ENCODE data around the gene KHSRP. TPM values are rescaled to one million over a fixed set of nuclear protein-coding genes. Genes with fewer than 3 reads are reported as not detected.

KHSRP gene, protein sequence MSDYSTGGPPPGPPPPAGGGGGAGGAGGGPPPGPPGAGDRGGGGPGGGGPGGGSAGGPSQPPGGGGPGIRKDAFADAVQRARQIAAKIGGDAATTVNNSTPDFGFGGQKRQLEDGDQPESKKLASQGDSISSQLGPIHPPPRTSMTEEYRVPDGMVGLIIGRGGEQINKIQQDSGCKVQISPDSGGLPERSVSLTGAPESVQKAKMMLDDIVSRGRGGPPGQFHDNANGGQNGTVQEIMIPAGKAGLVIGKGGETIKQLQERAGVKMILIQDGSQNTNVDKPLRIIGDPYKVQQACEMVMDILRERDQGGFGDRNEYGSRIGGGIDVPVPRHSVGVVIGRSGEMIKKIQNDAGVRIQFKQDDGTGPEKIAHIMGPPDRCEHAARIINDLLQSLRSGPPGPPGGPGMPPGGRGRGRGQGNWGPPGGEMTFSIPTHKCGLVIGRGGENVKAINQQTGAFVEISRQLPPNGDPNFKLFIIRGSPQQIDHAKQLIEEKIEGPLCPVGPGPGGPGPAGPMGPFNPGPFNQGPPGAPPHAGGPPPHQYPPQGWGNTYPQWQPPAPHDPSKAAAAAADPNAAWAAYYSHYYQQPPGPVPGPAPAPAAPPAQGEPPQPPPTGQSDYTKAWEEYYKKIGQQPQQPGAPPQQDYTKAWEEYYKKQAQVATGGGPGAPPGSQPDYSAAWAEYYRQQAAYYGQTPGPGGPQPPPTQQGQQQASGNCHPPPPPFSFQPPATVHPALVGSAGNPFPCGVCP
- total RNA-seq, result 120 and 172 TPM in 2 replicates

DNA sequence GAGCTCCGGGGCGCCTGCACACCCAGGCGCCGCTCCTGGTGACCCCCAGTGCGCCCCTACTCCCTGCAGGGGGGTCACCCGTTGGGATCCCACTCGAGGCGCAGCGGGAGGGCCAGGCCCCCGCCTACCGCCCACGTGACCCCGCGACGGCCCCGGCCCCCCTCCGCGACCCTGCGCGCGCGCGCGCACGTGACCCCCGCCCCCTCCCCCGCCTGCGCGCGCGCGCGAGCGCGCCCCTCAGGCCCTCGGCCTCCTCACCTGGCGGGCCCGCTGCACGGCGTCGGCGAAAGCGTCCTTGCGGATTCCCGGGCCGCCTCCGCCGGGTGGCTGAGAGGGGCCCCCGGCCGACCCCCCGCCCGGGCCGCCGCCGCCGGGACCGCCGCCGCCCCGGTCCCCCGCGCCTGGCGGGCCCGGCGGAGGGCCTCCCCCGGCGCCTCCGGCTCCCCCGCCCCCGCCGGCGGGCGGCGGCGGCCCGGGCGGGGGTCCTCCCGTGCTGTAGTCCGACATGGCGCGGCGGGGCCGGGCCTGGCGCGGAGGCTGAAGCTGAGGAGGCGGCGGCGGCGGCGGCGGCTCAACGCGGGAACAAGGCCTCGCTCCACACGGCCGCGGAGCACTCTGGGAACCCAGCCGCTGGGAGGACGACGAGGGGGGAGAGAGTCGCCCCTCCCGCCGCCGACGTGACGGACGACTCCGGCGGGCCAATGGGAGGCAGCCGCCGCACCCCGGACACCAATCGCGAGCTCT lies at the start of gene KHSRP:
KHSRP (minus strand) TSS at position 617 of the 744 bp plus-strand sequence; CDS start at position 507, 110 bp downstream.

DNA sequence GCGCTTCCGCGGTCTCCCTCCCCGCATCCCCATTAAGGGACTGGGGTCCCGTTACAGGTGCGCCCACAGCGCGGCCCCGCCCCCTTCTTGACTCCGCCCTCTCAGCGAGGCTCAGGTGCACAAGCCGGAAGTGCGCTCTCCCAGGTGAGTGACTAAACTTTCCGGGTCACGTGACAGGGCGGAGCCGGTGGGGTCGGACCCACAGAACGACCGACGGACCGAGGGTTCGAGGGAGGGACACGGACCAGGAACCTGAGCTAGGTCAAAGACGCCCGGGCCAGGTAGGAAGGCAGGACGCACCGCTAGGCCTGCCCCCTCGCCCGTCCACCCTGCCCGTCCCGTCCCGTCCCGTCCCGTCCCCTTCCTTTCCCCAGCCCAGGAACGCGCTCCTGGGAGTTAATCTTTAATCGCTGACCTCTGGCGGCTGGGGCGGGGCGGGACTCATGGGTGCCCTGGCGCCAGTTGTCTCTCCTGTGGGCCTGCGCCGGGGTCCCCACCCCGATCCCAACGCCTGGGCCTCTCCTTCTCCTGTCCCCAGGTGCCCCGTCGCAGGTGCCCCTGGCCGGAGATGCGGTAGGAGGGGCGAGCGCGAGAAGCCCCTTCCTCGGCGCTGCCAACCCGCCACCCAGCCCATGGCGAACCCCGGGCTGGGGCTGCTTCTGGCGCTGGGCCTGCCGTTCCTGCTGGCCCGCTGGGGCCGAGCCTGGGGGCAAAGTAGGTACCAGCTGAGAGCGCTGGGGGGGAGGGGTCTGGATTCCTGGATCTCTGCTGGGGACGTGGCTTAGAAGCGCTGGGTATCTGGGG lies 39.7 kb upstream of the KHSRP start, which contains the start of gene CRB3:
CRB3 (plus strand) TSS at position 202 of the 804 bp plus-strand sequence; CDS start at position 633, 431 bp downstream.

DNA sequence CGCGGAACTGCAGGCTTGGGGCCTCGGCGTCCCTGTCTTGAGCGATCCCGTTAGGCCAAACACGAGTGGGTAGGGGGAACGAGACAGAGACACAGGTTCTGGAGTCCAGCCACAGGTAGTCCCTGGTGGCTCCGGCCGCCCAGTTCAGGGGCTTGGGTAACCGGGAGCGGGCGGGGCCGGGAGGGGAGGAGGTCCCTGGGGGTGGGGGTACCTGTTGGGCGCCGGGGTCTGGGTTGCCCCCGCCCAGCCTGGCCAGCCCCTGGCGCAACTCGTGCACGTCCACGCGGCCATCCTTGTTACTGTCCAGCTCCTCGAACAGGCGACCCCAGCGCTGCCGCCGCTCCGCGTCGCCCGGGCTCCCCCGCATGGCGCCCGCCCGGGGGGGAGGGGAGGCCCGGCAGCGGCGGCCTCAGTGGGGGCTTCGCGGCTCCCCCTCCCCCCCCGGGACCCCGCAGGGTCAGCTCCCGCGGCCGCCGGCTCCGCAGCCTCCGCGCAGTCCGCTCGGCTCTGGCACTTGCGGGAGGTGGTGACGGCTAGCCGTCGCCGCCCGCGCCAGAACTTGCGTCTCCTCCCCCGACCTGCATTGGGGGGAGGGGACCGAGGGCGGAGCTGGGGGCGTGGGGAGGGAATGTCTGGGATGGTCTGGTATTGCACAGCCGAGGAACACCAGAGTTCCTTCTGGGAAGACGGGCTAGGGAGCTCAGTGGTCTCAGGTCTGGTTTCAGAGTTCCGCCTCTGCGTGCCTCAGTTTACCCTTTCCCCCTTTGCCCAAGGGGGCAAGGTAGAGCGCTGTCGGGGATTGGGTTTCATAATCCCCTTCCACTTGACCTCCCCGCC lies 34.9 kb upstream of the KHSRP start, which contains the start of gene SLC25A23:
SLC25A23 (minus strand) TSS at position 531 of the 837 bp plus-strand sequence; CDS start at position 367, 164 bp downstream.

DNA sequence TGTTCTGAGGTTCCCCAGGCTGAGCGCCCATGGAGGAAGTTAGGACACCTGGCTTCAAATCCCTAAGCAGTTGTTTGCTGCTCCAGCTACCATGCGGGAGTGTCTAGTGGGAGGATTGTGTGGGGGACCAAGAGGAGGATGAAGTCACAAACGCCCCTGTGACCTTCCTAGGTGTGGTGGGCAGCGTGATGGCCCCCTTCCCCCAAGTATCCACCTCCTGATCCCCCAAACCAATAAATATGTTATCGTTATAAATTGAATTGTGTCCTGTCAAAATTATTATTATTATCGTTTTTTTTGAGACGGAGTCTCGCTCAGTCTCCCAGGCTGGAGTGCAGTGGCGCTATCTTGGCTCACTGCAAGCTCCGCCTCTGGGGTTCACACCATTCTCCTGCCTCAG lies 9.1 kb upstream of the KHSRP start, which contains the start of gene SLC25A41:
SLC25A41 (minus strand) TSS at position 101 of the 400 bp plus-strand sequence; CDS start at position 31, 70 bp downstream.

DNA sequence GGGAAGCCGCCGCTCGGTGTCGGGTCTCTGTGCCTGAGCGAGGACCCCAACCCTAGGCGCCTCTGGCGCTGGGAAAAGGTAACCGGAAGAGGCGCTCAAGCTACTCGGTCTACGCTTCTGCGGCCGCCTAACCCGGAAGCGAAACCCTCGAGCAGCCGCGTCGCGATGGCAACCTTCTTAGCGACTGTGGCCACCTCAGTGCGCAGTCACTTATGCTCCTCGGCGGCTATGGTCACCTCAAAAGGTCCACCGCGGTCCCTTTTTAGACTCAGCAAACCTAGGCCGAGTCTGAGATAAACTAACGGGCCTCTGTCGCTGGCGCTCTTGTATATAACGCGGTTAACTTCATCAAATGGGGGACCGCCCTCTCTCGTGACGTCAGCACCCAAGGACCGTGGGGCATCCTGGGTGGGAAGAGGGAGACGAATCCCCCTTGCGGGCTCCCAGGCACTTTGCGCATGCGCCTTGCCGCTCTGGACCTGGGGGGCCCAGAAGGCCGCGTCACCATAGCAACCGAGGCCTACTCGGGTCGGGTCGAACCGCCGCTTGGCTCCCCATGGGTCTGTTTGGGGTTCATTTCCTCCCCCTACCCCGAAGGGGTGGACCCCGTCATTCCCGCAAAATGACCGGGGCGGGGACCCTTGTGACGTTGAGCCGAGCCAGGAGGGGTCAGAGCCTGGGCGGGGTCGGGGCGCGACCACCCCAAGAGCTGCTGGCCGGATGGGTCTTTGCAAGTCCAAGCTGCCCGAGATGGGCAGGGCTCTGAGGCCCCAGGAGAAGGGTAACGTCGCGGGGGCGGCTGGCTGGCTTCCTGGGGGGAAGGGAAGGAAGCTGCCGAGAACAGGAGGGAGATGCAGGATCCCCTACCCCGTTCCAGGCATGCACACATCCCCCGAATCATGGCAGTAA lies 31.3 kb downstream of the KHSRP start, which contains the start of gene GTF2F1:
GTF2F1 (minus strand) TSS at position 91 of the 909 bp plus-strand sequence. CDS start 169 bp downstream, outside the sequence.

DNA sequence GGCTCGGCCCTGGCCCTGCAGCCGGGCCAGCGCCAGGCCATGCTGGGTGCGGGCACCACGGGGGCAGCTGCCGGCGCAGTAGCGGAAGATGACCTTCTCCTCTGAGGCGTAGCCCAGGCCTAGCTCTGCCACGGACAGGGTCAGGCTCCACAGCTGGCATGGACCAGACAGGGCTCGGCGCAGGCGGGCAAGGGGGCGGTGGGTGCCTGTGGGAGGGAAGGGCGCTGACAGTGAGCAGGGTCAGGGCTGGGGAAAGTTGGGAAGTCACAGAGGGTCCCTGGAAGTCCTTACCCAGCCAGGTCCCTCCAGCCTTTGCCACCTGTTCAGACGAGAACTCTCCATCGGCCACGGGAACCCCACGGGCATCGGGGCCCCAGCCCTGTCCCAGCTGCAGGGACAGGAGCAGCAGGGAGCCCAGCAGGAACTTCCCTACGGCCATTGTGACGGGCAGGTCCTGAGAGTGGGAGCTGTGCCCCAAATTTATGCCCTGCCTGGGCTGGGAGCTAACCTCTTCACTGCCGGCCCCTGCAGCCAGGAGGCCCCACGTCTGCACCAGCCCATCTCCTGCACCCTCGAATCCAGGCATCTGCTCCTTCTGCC lies 49.1 kb downstream of the KHSRP start, which contains the start of gene PSPN:
PSPN (minus strand) TSS at position 523 of the 600 bp plus-strand sequence; CDS start at position 439, 84 bp downstream.

DNA sequence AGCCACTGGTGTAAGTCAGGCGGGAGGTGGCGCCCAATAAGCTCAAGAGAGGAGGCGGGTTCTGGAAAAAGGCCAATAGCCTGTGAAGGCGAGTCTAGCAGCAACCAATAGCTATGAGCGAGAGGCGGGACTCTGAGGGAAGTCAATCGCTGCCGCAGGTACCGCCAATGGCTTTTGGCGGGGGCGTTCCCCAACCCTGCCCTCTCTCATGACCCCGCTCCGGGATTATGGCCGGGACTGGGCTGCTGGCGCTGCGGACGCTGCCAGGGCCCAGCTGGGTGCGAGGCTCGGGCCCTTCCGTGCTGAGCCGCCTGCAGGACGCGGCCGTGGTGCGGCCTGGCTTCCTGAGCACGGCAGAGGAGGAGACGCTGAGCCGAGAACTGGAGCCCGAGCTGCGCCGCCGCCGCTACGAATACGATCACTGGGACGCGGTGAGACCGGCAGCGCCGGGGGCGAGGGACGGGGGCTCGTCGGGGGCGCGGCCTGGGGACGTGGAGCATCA lies 52.0 kb downstream of the KHSRP start, which contains the start of gene ALKBH7:
ALKBH7 (plus strand) TSS at position 201 of the 502 bp plus-strand sequence; CDS start at position 228, 27 bp downstream.

Other genes starting within 250 kb of the KHSRP start
- gene MLLT1, start 144.8 kb downstream of the KHSRP start, total RNA-seq, result 15.7 and 20.3 TPM in 2 replicates
- not detected in 2 replicates for gene ACER1, start 91.2 kb downstream of the KHSRP start, total RNA-seq
- 131 and 155 TPM in 2 replicates for gene CLPP, start 63.3 kb downstream of the KHSRP start, total RNA-seq
- gene ALKBH7, start 52.0 kb downstream of the KHSRP start, total RNA-seq, result 37.8 and 64.3 TPM in 2 replicates
- gene PSPN, start 48.9 kb downstream of the KHSRP start, total RNA-seq, result 0.19 and 1.4 TPM in 2 replicates
- gene GTF2F1, start 31.6 kb downstream of the KHSRP start, total RNA-seq, result 43.5 and 52.1 TPM in 2 replicates
- gene SLC25A41, start 9.0 kb upstream of the KHSRP start, total RNA-seq, result not detected in 2 replicates
- gene SLC25A23, start 35.0 kb upstream of the KHSRP start, total RNA-seq, result 43.7 and 50.1 TPM in 2 replicates
- gene CRB3, start 39.5 kb upstream of the KHSRP start, total RNA-seq, result 30.4 and 36.9 TPM in 2 replicates
- 0.05 and 0.14 TPM in 2 replicates for gene DENND1C, start 57.0 kb upstream of the KHSRP start, total RNA-seq
- 0.14 TPM in 1 of 2 replicates, not detected in the other for gene TUBB4A, start 77.5 kb upstream of the KHSRP start, total RNA-seq
- gene TNFSF9, start 106.2 kb upstream of the KHSRP start, total RNA-seq, result 31.6 and 32.9 TPM in 2 replicates
- gene CD70, start 166.3 kb upstream of the KHSRP start, total RNA-seq, result 0.35 TPM in 1 of 2 replicates, not detected in the other
- not detected in 2 replicates for gene TNFSF14, start 245.3 kb upstream of the KHSRP start, total RNA-seq

Data from airway epithelial cell (primary cell).